GM12878 (cell line): ENCODE measurements around the gene RAB33A. TPM values are rescaled to one million over a fixed set of nuclear protein-coding genes. Genes with fewer than 3 reads are reported as not detected.

Experiments
- CBX5 ChIP-seq: sonication (generic); IDR thresholded peaks from 2 replicates; pipeline ENCODE4 v1.6.1; 2016; ENCODE audit warnings: low read depth, moderate library complexity, mild to moderate bottlenecking, inconsistent platforms
- ETV6 ChIP-seq, 2 experiments: fragments of 450-650 bp in 1 of 2; IDR thresholded peaks in 1 of 2; conservative IDR thresholded peaks in 1 of 2; 2 replicates each; pipeline ENCODE4 v1.6.1; 2014; ENCODE audit warnings: antibody characterized with exemption in 1 of 2, borderline replicate concordance in 1 of 2, low read depth in 1 of 2, mild to moderate bottlenecking in 1 of 2, moderate library complexity in 1 of 2
- IKZF2 ChIP-seq, 2 experiments: fragments of 450-650 bp; IDR thresholded peaks; 2 replicates each; pipeline ENCODE4 v1.6.1; 2017; ENCODE audit warnings: mild to moderate bottlenecking in 2 of 2, moderate library complexity in 2 of 2
- NBN ChIP-seq: fragments of 450-650 bp; IDR thresholded peaks from 2 replicates; pipeline ENCODE4 v1.6.1; 2016
- RAD21 ChIP-seq: IDR thresholded peaks from 2 replicates; pipeline ENCODE4 v1.6.1; 2011; ENCODE audit warnings: mild to moderate bottlenecking, low read depth, low read length, moderate library complexity; ENCODE audit not compliant: insufficient read depth
- SIX5 ChIP-seq: IDR thresholded peaks from 2 replicates; pipeline ENCODE4 v1.6.1; 2011; ENCODE audit warnings: mild to moderate bottlenecking, low read depth, low read length, moderate library complexity; ENCODE audit not compliant: severe bottlenecking
- SPI1 ChIP-seq: IDR thresholded peaks from 2 replicates; pipeline ENCODE4 v1.6.1; 2011; ENCODE audit warnings: low read depth, mild to moderate bottlenecking, low read length, moderate library complexity, borderline replicate concordance; ENCODE audit not compliant: insufficient read depth
- SUPT20H ChIP-seq: IDR thresholded peaks from 2 replicates; pipeline ENCODE4 v1.6.1; 2011; ENCODE audit warnings: low read depth, mild to moderate bottlenecking, low read length, moderate library complexity, borderline replicate concordance; ENCODE audit not compliant: control insufficient read depth
- polyA plus RNA-seq, 11 experiments: library from polyadenylated mRNA; depleted of rRNA in 4 of 11; unstranded in 6 of 11; stranded (reverse) in 5 of 11; fragments of >200 nt; fragmentation: Nextera tagmentation in 4 of 11; fragmentation: Illumina TruSeq in 1 of 11; extraction: Ambion mirVana in 4 of 11; extraction: Trizol in 1 of 11; gene quantifications; 1 replicate in 1 of 11; 2 replicates in 10 of 11; pipeline versions ENCODE4 v1.2.1 to v1.2.3, GENCODE V29; 2011 to 2016; ENCODE audit warnings: inconsistent platforms in 2 of 11, missing spikeins in 2 of 11, low read depth in 1 of 11
- total RNA-seq, 4 experiments: library from RNA; depleted of rRNA in 3 of 4; stranded (reverse); fragments of >200 nt in 3 of 4; fragmentation: Illumina TruSeq in 1 of 4; extraction: Trizol in 1 of 4; gene quantifications; 2 replicates each; pipeline versions ENCODE4 v1.2.1 to v1.2.3, GENCODE V29; 2013 to 2021
- TF ChIP-seq, protein P1 (sequence below): IDR thresholded peaks from 2 replicates; pipeline ENCODE4 v1.6.1; 2012; ENCODE audit warnings: improper control_type of control experiment, low read depth, low read length; ENCODE audit not compliant: insufficient replicate concordance
- TF ChIP-seq, protein P2 (sequence below): fragments of 450-650 bp; IDR thresholded peaks from 2 replicates; pipeline ENCODE4 v1.6.1; 2018; ENCODE audit warnings: mild to moderate bottlenecking, low read depth, moderate library complexity; ENCODE audit not compliant: partially characterized antibody
- TF ChIP-seq, protein P3 (sequence below): fragments of 450-650 bp; formaldehyde crosslinking; IDR thresholded peaks from 2 replicates; pipeline ENCODE4 v1.4.0; 2022; ENCODE audit warnings: mild to moderate bottlenecking, moderate library complexity

The RAB33A gene
- total and polyA plus RNA-seq, 10 of the 15 experiments (the other 5 are each of a cell fraction or from before 2014, with no cell fraction given), result 6.3 to 67.3 (median 33.4) TPM

DNA sequence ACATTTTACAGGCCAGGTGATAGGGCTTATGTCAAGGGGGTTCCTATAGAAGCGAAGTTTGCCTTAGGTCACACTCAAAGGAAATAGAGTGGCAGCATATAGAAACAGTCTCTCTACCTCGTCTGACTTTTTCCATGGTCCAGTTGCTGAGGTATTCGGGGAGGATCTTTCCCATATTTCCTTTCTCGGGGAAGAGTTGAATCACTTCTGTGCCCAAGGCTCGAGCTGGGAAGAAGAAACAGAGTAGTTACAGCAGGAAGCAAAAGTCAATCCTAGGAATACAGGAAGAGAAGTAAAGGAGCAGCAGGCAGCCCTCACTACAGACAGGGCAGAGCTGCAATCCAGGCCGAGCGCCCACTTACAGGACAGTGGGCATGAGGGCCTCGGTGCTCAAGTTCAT, 34.8 kb upstream of the RAB33A start (continued):
- TF ChIP-seq, protein P1, sequence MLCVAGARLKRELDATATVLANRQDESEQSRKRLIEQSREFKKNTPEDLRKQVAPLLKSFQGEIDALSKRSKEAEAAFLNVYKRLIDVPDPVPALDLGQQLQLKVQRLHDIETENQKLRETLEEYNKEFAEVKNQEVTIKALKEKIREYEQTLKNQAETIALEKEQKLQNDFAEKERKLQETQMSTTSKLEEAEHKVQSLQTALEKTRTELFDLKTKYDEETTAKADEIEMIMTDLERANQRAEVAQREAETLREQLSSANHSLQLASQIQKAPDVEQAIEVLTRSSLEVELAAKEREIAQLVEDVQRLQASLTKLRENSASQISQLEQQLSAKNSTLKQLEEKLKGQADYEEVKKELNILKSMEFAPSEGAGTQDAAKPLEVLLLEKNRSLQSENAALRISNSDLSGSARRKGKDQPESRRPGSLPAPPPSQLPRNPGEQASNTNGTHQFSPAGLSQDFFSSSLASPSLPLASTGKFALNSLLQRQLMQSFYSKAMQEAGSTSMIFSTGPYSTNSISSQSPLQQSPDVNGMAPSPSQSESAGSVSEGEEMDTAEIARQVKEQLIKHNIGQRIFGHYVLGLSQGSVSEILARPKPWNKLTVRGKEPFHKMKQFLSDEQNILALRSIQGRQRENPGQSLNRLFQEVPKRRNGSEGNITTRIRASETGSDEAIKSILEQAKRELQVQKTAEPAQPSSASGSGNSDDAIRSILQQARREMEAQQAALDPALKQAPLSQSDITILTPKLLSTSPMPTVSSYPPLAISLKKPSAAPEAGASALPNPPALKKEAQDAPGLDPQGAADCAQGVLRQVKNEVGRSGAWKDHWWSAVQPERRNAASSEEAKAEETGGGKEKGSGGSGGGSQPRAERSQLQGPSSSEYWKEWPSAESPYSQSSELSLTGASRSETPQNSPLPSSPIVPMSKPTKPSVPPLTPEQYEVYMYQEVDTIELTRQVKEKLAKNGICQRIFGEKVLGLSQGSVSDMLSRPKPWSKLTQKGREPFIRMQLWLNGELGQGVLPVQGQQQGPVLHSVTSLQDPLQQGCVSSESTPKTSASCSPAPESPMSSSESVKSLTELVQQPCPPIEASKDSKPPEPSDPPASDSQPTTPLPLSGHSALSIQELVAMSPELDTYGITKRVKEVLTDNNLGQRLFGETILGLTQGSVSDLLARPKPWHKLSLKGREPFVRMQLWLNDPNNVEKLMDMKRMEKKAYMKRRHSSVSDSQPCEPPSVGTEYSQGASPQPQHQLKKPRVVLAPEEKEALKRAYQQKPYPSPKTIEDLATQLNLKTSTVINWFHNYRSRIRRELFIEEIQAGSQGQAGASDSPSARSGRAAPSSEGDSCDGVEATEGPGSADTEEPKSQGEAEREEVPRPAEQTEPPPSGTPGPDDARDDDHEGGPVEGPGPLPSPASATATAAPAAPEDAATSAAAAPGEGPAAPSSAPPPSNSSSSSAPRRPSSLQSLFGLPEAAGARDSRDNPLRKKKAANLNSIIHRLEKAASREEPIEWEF, result no peak
- TF ChIP-seq ETV6 (conservative IDR thresholded peaks at IDR 0.05 in 1 of 2, IDR thresholded peaks at IDR 0.05 in 1 of 2; ENCODE audit: borderline replicate concordance in 1 of 2, low read depth in 1 of 2), result no peak
- no peak for TF ChIP-seq SIX5
- TF ChIP-seq RAD21, result no peak
- TF ChIP-seq IKZF2 (IDR thresholded peaks at IDR 0.05), result no peak
- no peak for TF ChIP-seq CBX5
- no peak for TF ChIP-seq SPI1
- no peak for TF ChIP-seq NBN
- TF ChIP-seq, protein P2, sequence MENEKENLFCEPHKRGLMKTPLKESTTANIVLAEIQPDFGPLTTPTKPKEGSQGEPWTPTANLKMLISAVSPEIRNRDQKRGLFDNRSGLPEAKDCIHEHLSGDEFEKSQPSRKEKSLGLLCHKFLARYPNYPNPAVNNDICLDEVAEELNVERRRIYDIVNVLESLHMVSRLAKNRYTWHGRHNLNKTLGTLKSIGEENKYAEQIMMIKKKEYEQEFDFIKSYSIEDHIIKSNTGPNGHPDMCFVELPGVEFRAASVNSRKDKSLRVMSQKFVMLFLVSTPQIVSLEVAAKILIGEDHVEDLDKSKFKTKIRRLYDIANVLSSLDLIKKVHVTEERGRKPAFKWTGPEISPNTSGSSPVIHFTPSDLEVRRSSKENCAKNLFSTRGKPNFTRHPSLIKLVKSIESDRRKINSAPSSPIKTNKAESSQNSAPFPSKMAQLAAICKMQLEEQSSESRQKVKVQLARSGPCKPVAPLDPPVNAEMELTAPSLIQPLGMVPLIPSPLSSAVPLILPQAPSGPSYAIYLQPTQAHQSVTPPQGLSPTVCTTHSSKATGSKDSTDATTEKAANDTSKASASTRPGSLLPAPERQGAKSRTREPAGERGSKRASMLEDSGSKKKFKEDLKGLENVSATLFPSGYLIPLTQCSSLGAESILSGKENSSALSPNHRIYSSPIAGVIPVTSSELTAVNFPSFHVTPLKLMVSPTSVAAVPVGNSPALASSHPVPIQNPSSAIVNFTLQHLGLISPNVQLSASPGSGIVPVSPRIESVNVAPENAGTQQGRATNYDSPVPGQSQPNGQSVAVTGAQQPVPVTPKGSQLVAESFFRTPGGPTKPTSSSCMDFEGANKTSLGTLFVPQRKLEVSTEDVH, result no peak
- TF ChIP-seq SUPT20H, result no peak
- TF ChIP-seq, protein P3, sequence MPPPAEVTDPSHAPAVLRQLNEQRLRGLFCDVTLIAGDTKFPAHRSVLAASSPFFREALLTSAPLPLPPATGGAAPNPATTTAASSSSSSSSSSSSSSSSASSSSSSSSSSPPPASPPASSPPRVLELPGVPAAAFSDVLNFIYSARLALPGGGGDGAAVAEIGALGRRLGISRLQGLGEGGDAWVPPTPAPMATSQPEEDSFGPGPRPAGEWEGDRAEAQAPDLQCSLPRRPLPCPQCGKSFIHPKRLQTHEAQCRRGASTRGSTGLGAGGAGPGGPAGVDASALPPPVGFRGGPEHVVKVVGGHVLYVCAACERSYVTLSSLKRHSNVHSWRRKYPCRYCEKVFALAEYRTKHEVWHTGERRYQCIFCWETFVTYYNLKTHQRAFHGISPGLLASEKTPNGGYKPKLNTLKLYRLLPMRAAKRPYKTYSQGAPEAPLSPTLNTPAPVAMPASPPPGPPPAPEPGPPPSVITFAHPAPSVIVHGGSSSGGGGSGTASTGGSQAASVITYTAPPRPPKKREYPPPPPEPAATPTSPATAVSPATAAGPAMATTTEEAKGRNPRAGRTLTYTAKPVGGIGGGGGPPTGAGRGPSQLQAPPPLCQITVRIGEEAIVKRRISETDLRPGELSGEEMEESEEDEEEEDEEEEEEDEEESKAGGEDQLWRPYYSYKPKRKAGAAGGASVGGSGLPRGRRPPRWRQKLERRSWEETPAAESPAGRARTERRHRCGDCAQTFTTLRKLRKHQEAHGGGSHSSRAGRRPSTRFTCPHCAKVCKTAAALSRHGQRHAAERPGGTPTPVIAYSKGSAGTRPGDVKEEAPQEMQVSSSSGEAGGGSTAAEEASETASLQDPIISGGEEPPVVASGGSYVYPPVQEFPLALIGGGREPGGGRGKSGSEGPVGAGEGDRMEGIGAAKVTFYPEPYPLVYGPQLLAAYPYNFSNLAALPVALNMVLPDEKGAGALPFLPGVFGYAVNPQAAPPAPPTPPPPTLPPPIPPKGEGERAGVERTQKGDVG (CRISPR knock-in tag), result no peak
